GM23338 (cell line): ENCODE measurements around the gene ASB12. TPM values are rescaled to one million over a fixed set of nuclear protein-coding genes. Genes with fewer than 3 reads are reported as not detected.

Experiments
- ATAC-seq: fragments of 200-7000 bp; cut with Tn5 transposase; 3 replicates; pipeline ENCODE4 v1.9.1; 2020
- DNase-seq: peaks from one replicate; pipeline ENCODE4 v3.0.0-alpha.2; 2015; ENCODE audit warnings: low spot score
- H2AFZ ChIP-seq: fragments of 200-600 bp; sonication (generic); 2 replicates; pipeline ENCODE4 v1.8.0; 2016; ENCODE audit warnings: antibody characterized with exemption, mild to moderate bottlenecking, moderate library complexity
- H3F3A ChIP-seq: fragments of 200-600 bp; sonication (generic); replicated peaks from 2 replicates; pipeline ENCODE4 v1.8.0; 2017; ENCODE audit warnings: antibody characterized with exemption, mixed run types, low read depth
- H3K27ac ChIP-seq: fragments of 200-600 bp; sonication (generic); 2 replicates; pipeline ENCODE4 v1.6.1; 2016; ENCODE audit warnings: low read depth
- H3K27me3 ChIP-seq: fragments of 200-600 bp; sonication (generic); 2 replicates; pipeline ENCODE4 v1.8.0; 2016; ENCODE audit warnings: mild to moderate bottlenecking, mixed run types, moderate library complexity; ENCODE audit not compliant: insufficient read depth
- H3K36me3 ChIP-seq: fragments of 200-600 bp; sonication (generic); 2 replicates; pipeline ENCODE4 v1.8.0; 2016; ENCODE audit warnings: mild to moderate bottlenecking; ENCODE audit not compliant: insufficient read depth
- H3K4me1 ChIP-seq: fragments of 200-600 bp; sonication (generic); 2 replicates; pipeline ENCODE4 v1.8.0; 2016; ENCODE audit warnings: mild to moderate bottlenecking, moderate library complexity; ENCODE audit not compliant: insufficient read depth
- H3K4me2 ChIP-seq: fragments of 200-600 bp; sonication (generic); 2 replicates; pipeline ENCODE4 v1.7.1; 2017; ENCODE audit warnings: mixed run types
- H3K4me3 ChIP-seq: fragments of 200-600 bp; sonication (generic); 2 replicates; pipeline ENCODE4 v1.6.1; 2016; ENCODE audit warnings: mixed run types
- H3K79me2 ChIP-seq: fragments of 200-600 bp; sonication (generic); replicated peaks from 2 replicates; pipeline ENCODE4 v1.8.0; 2017; ENCODE audit warnings: mild to moderate bottlenecking; ENCODE audit not compliant: insufficient read depth
- H3K9me2 ChIP-seq: fragments of 200-600 bp; sonication (generic); 2 replicates; pipeline ENCODE4 v1.8.0; 2017; ENCODE audit not compliant: insufficient read depth
- H4K20me1 ChIP-seq: fragments of 200-600 bp; sonication (generic); replicated peaks from 2 replicates; pipeline ENCODE4 v1.8.0; 2017; ENCODE audit warnings: mild to moderate bottlenecking; ENCODE audit not compliant: insufficient read depth
- H3K27ac Mint-ChIP-seq: 2 replicates; pipeline ENCODE4 v1.8.0; 2020; ENCODE audit warnings: inconsistent platforms, mild to moderate bottlenecking, moderate library complexity, mixed read lengths
- H3K27me3 Mint-ChIP-seq: 3 replicates; pipeline ENCODE4 v1.8.0; 2022; ENCODE audit warnings: low read depth, mild to moderate bottlenecking, moderate library complexity, mixed read lengths, inconsistent platforms; ENCODE audit not compliant: insufficient read depth, poor library complexity
- H3K36me3 Mint-ChIP-seq: 3 replicates; pipeline ENCODE4 v1.8.0; 2021; ENCODE audit warnings: low read depth, mild to moderate bottlenecking, inconsistent platforms, moderate library complexity, mixed read lengths
- H3K4me1 Mint-ChIP-seq: 3 replicates; pipeline ENCODE4 v1.8.0; 2020; ENCODE audit warnings: mild to moderate bottlenecking, inconsistent platforms, mixed read lengths
- H3K4me3 Mint-ChIP-seq: 3 replicates; pipeline ENCODE4 v1.8.0; 2021; ENCODE audit warnings: moderate library complexity, mild to moderate bottlenecking, inconsistent platforms, mixed read lengths
- H3K9me3 Mint-ChIP-seq: 3 replicates; pipeline ENCODE4 v1.8.0; 2020; ENCODE audit warnings: moderate library complexity, mild to moderate bottlenecking, inconsistent platforms, mixed read lengths
- CTCF ChIP-seq, 2 experiments: fragments of 200-600 bp in 1 of 2; sonication (generic) in 1 of 2; conservative IDR thresholded peaks; 2 replicates each; pipeline versions ENCODE4 v1.5.1 to v1.6.1; 2016 to 2017; ENCODE audit warnings: antibody characterized with exemption in 2 of 2, low read depth in 2 of 2, mild to moderate bottlenecking in 2 of 2, moderate library complexity in 1 of 2
- ETS1 ChIP-seq: IDR thresholded peaks from 2 replicates; pipeline ENCODE4 v1.6.1; 2016; ENCODE audit warnings: antibody characterized with exemption
- EZH2phosphoT487 ChIP-seq: fragments of 200-600 bp; sonication (generic); IDR thresholded peaks from one replicate; pipeline ENCODE4 v1.8.1; 2018; ENCODE audit warnings: antibody characterized with exemption; ENCODE audit not compliant: unreplicated experiment
- JUNB ChIP-seq: IDR thresholded peaks from one replicate; pipeline ENCODE4 v1.6.1; 2016; ENCODE audit warnings: antibody characterized with exemption; ENCODE audit not compliant: unreplicated experiment
- NANOG ChIP-seq: IDR thresholded peaks from 2 replicates; pipeline ENCODE4 v1.6.1; 2016; ENCODE audit warnings: antibody characterized with exemption, borderline replicate concordance
- POLR2AphosphoS5 ChIP-seq: IDR thresholded peaks from 2 replicates; pipeline ENCODE4 v1.6.1; 2016; ENCODE audit warnings: antibody characterized with exemption, low read depth
- ZNF114 ChIP-seq: fragments of 250-450 bp; sonication (Bioruptor Pico); IDR thresholded peaks from 2 replicates; pipeline ENCODE4 v1.5.0; 2020; ENCODE audit warnings: mild to moderate bottlenecking, moderate library complexity
- ZNF331 ChIP-seq: fragments of 250-450 bp; sonication (Bioruptor Pico); IDR thresholded peaks from 2 replicates; pipeline ENCODE4 v1.5.0; 2020; ENCODE audit warnings: low read depth, mild to moderate bottlenecking, moderate library complexity
- ZNF462 ChIP-seq: fragments of 250-450 bp; sonication (Bioruptor Pico); IDR thresholded peaks from 2 replicates; pipeline ENCODE4 v1.5.0; 2020; ENCODE audit warnings: mild to moderate bottlenecking, moderate library complexity
- polyA plus RNA-seq: library from polyadenylated mRNA; unstranded; fragments of >200 nt; fragmentation: Nextera tagmentation; extraction: Ambion mirVana; gene quantifications from 2 replicates; pipeline ENCODE4 v1.2.1, GENCODE V29; 2016
- total RNA-seq: library from RNA; depleted of rRNA; stranded (reverse); fragments of >200 nt; shearing (Covaris generic); gene quantifications from 2 replicates; pipeline ENCODE4 v1.2.3, GENCODE V29; 2014
- TF ChIP-seq, protein P1 (sequence below): IDR thresholded peaks from one replicate; pipeline ENCODE4 v1.6.1; 2018; ENCODE audit warnings: antibody characterized with exemption; ENCODE audit not compliant: unreplicated experiment

ASB12 gene
- total and polyA plus RNA-seq, 2 experiments from 2014 or later = 1.1 to 1.2 TPM

DNA sequence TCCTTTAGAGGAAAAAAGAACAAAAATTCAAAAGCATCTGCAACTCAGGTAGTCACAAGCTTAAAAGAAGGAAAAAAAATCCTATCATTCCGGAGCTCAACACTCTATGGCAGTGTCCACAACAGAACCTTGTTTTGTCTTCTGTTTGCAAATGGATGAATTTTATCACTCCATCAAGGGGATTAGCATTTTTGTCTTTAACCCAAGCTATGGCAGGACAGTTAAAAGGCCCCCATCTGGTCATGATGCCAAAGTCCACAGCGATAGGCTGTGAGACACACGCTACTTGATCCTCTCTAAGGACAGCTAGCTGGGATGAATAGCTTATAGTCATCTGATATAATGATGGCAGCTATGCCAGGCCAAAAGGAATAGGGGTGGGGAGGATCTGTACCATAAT lies 41.5 kb downstream of the ASB12 start:
- Mint-ChIP-seq H3K9me3 (no peaks in the 10 kb centered on the region), H3K27me3 (no peaks in the 10 kb centered on the region), H3K27ac (no peak overlapping the region), H3K4me1 (peaks cover 2% of the 10 kb centered on the region; the same call in 1 of the 3 replicates), H3K4me3 (no peak overlapping the region), H3K36me3 (peaks cover 20% of the 10 kb centered on the region)
- H2AFZ ChIP-seq = no peak overlapping the region
- H3K27me3 ChIP-seq = no peaks in the 10 kb centered on the region
- no peak overlapping the region for H3K4me3 ChIP-seq
- TF ChIP-seq EZH2phosphoT487 (no peak), ZNF114 (CRISPR knock-in tag) (no peak), ETS1 (no peak), ZNF462 (CRISPR knock-in tag) (no peak), ZNF331 (CRISPR knock-in tag) (no peak), CTCF (conservative IDR thresholded peaks at IDR 0.05; ENCODE audit: low read depth in 2 of 2) (no peak), JUNB (no peak), NANOG (no peak), POLR2AphosphoS5 (no peak)
- TF ChIP-seq, protein P1, sequence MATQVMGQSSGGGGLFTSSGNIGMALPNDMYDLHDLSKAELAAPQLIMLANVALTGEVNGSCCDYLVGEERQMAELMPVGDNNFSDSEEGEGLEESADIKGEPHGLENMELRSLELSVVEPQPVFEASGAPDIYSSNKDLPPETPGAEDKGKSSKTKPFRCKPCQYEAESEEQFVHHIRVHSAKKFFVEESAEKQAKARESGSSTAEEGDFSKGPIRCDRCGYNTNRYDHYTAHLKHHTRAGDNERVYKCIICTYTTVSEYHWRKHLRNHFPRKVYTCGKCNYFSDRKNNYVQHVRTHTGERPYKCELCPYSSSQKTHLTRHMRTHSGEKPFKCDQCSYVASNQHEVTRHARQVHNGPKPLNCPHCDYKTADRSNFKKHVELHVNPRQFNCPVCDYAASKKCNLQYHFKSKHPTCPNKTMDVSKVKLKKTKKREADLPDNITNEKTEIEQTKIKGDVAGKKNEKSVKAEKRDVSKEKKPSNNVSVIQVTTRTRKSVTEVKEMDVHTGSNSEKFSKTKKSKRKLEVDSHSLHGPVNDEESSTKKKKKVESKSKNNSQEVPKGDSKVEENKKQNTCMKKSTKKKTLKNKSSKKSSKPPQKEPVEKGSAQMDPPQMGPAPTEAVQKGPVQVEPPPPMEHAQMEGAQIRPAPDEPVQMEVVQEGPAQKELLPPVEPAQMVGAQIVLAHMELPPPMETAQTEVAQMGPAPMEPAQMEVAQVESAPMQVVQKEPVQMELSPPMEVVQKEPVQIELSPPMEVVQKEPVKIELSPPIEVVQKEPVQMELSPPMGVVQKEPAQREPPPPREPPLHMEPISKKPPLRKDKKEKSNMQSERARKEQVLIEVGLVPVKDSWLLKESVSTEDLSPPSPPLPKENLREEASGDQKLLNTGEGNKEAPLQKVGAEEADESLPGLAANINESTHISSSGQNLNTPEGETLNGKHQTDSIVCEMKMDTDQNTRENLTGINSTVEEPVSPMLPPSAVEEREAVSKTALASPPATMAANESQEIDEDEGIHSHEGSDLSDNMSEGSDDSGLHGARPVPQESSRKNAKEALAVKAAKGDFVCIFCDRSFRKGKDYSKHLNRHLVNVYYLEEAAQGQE = no peak
- H3F3A ChIP-seq = no peaks in the 10 kb centered on the region
- no peaks in the 10 kb centered on the region for H4K20me1 ChIP-seq
- no peaks in the 10 kb centered on the region for H3K79me2 ChIP-seq
- no peak for DNase-seq
- no peaks in the 10 kb centered on the region for H3K4me1 ChIP-seq
- no peak for ATAC-seq
- no peak overlapping the region for H3K27ac ChIP-seq
- no peaks in the 10 kb centered on the region for H3K36me3 ChIP-seq
- H3K9me2 ChIP-seq = no peaks in the 10 kb centered on the region
- H3K4me2 ChIP-seq = no peak overlapping the region
